GM19438 (cell line): Measurements from ENCODE around the gene SCN3B.

ENCODE experiments used
- ATAC-seq: cut with Tn5 transposase; IDR thresholded peaks from one replicate; pipeline ENCODE4 v1.9.1; 2021; ENCODE audit warnings: low read depth; ENCODE audit not compliant: unreplicated experiment

Gene SCN3B

GRCh38 chr11:123580137-123580536, 74.3 kb downstream of the SCN3B start:
- no peak for ATAC-seq

GRCh38 chr11:123579482-123579812, 75.0 kb downstream of the SCN3B start:
- no peak for ATAC-seq
